Breast epithelium (tissue), 4 donors: ENCODE data around the gene PFDN5. TPM values are rescaled to one million over a fixed set of nuclear protein-coding genes. Genes with fewer than 3 reads are reported as not detected.

Source experiments
- DNase-seq, 2 donors: peaks; one replicate each; pipeline ENCODE4 v3.0.0-alpha.2; 2019; ENCODE audit warnings: low spot score in 2 of 2
- H3K27ac ChIP-seq, 2 donors: fragments of 200-600 bp; sonication (generic) in 1 of 2; one replicate each; pipeline ENCODE4 v1.5.1; 2016 to 2019; ENCODE audit warnings: mild to moderate bottlenecking in 1 of 2
- H3K27me3 ChIP-seq, 2 donors: fragments of 200-600 bp; sonication (generic) in 1 of 2; one replicate each; pipeline versions ENCODE4 v1.5.1 to v1.6.0; 2017 to 2019; ENCODE audit warnings: control low read depth in 1 of 2, mild to moderate bottlenecking in 1 of 2
- H3K36me3 ChIP-seq: fragments of 200-600 bp; one replicate; pipeline ENCODE4 v1.5.1; 2019
- H3K4me1 ChIP-seq, 2 donors: fragments of 200-600 bp; sonication (generic); one replicate each; pipeline ENCODE4 v1.5.1; 2016 to 2019; ENCODE audit warnings: control low read depth in 1 of 2
- H3K4me3 ChIP-seq, 3 donors: fragments of 200-600 bp; sonication (generic); 1 replicate in 2 of 3; 2 replicates in 1 of 3; pipeline ENCODE4 v1.5.1; 2016 to 2019; ENCODE audit warnings: mild to moderate bottlenecking in 3 of 3, moderate library complexity in 2 of 3
- H3K9me3 ChIP-seq, 2 donors: fragments of 200-600 bp; sonication (generic) in 1 of 2; one replicate each; pipeline ENCODE4 v1.5.1; 2016 to 2019; ENCODE audit warnings: control low read depth in 1 of 2
- CTCF ChIP-seq, 3 donors: fragments of 450-650 bp; IDR thresholded peaks; one replicate each; pipeline ENCODE4 v1.5.1; 2016 to 2017; ENCODE audit warnings: antibody characterized with exemption in 3 of 3, mild to moderate bottlenecking in 3 of 3, moderate library complexity in 3 of 3
- POLR2A ChIP-seq: fragments of 450-650 bp; IDR thresholded peaks from one replicate; pipeline ENCODE4 v1.6.1; 2016; ENCODE audit warnings: antibody characterized with exemption, mild to moderate bottlenecking, moderate library complexity
- POLR2AphosphoS5 ChIP-seq, 3 donors: sonication (generic); formaldehyde crosslinking; IDR thresholded peaks; one replicate each; pipeline ENCODE4 v1.6.1; 2017; ENCODE audit warnings: antibody characterized with exemption in 3 of 3
- intact Hi-C: fragments of 100-400 bp; cut with DNase I; formaldehyde crosslinking; loops from one replicate; pipeline ENCODE4 v1.15.1; 2023; ENCODE audit warnings: low total_unique reads
- total RNA-seq, 3 donors: library from RNA; depleted of rRNA; stranded (reverse); fragments of >200 nt; gene quantifications; one replicate each; pipeline ENCODE4 v1.1.0, GENCODE V29; 2016

Gene PFDN5
- total RNA-seq, 3 donors from 2014 or later, result 764 to 1,048 (median 840) TPM

- H3K27me3 ChIP-seq, result no peaks in the 10 kb centered on the region
- peak overlapping the region; percentile 67 to 89 for H3K27ac ChIP-seq
- peaks cover 0 to 9% of the 10 kb centered on the region in 2 donors for H3K4me1 ChIP-seq
Measured at GRCh38 chr12:53300187-53300586, 4.8 kb downstream of the PFDN5 start.

GRCh38 chr12:53302903-53303302 is 7.6 kb downstream of the PFDN5 start:
- peaks cover 0 to 9% of the 10 kb centered on the region in 2 donors for H3K4me1 ChIP-seq
- TF ChIP-seq CTCF (IDR thresholded peaks at IDR 0.05) (no peak), POLR2A (no peak), POLR2AphosphoS5 (IDR thresholded peaks at IDR 0.05) (no peak)
- H3K4me3 ChIP-seq, result no peak overlapping the region
- no peaks in the 10 kb centered on the region for H3K27me3 ChIP-seq
- intact Hi-C loops, result no loop called here
- no peaks in the 10 kb centered on the region for H3K9me3 ChIP-seq
- no peak for DNase-seq
- H3K36me3 ChIP-seq, result peaks cover 6% of the 10 kb centered on the region
- no peak overlapping the region for H3K27ac ChIP-seq

More at GRCh38 chr12:53300187-53300586, 4.8 kb downstream of the PFDN5 start:
- intact Hi-C loops, result no loop called here
- TF ChIP-seq CTCF (IDR thresholded peaks at IDR 0.05) (no peak), POLR2AphosphoS5 (IDR thresholded peaks at IDR 0.05) (no peak), POLR2A (no peak)
- Histone ChIP-seq H3K4me3 (peak overlapping the region; percentile 58 to 88 (median 68)), H3K36me3 (no peaks in the 10 kb centered on the region), H3K9me3 (no peaks in the 10 kb centered on the region)
- no peak for DNase-seq

- no peak for DNase-seq
- TF ChIP-seq CTCF (IDR thresholded peaks at IDR 0.05) (no peak), POLR2AphosphoS5 (IDR thresholded peaks at IDR 0.05) (no peak), POLR2A (no peak)
- intact Hi-C loops, result no loop called here
- H3K9me3 ChIP-seq, result no peaks in the 10 kb centered on the region
- H3K27me3 ChIP-seq, result no peaks in the 10 kb centered on the region
- H3K36me3 ChIP-seq, result peaks cover 6% of the 10 kb centered on the region
- no peak overlapping the region for H3K4me3 ChIP-seq
- no peak overlapping the region for H3K27ac ChIP-seq
- no peaks in the 10 kb centered on the region for H3K4me1 ChIP-seq
Measured at GRCh38 chr12:53306826-53307225, 11.5 kb downstream of the PFDN5 start.

- intact Hi-C loops, result no loop called here
- Histone ChIP-seq H3K27ac (no peak overlapping the region), H3K4me1 (no peaks in the 10 kb centered on the region), H3K4me3 (no peak overlapping the region), H3K36me3 (peaks cover 6% of the 10 kb centered on the region), H3K27me3 (no peaks in the 10 kb centered on the region), H3K9me3 (no peaks in the 10 kb centered on the region)
- no peak for DNase-seq
- TF ChIP-seq POLR2A, result no peak
- no peak for TF ChIP-seq CTCF (IDR thresholded peaks at IDR 0.05)
- no peak for TF ChIP-seq POLR2AphosphoS5 (IDR thresholded peaks at IDR 0.05)
Measured at GRCh38 chr12:53308276-53308675, 12.9 kb downstream of the PFDN5 start.

GRCh38 chr12:53313996-53314395 is 18.7 kb downstream of the PFDN5 start:
- DNase-seq, result no peak
- Histone ChIP-seq H3K27me3 (no peaks in the 10 kb centered on the region), H3K27ac (no peak overlapping the region), H3K4me1 (no peaks in the 10 kb centered on the region), H3K4me3 (no peak overlapping the region), H3K36me3 (no peaks in the 10 kb centered on the region), H3K9me3 (no peaks in the 10 kb centered on the region)
- intact Hi-C loops, result no loop called here
- no peak for TF ChIP-seq POLR2AphosphoS5 (IDR thresholded peaks at IDR 0.05)
